GM19463 (cell line): ENCODE results near the gene PALM3.
"Not testable (repeated sequence)": the region's sequence is repeated elsewhere in the genome, so short reads cannot be mapped to it uniquely, and the experiment has no call there.

ENCODE experiments used
- ATAC-seq: cut with Tn5 transposase; IDR thresholded peaks from one replicate; pipeline ENCODE4 v1.9.1; 2021; ENCODE audit warnings: mild to moderate bottlenecking, moderate library complexity; ENCODE audit not compliant: unreplicated experiment

The PALM3 gene

DNA sequence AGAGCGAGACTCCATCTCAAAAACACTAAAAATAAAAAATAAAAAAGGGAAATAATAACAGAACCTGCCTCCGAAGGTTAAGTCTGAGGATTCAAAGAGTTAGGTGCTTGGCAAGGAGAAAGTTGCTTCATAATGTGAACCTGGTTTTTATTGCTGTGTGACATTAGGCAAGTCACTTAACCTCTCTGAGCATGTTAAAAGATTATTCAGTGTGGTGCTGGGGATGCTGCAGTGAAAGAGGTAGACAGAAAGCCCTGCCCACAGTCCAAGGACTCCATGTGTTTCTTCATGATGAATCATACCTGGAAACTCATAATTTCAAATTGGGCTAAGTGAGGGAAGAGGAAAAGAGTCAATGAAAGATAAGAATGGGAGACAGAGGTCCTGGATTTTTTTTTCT lies 27.9 kb downstream of the PALM3 start:
- no peak for ATAC-seq

DNA sequence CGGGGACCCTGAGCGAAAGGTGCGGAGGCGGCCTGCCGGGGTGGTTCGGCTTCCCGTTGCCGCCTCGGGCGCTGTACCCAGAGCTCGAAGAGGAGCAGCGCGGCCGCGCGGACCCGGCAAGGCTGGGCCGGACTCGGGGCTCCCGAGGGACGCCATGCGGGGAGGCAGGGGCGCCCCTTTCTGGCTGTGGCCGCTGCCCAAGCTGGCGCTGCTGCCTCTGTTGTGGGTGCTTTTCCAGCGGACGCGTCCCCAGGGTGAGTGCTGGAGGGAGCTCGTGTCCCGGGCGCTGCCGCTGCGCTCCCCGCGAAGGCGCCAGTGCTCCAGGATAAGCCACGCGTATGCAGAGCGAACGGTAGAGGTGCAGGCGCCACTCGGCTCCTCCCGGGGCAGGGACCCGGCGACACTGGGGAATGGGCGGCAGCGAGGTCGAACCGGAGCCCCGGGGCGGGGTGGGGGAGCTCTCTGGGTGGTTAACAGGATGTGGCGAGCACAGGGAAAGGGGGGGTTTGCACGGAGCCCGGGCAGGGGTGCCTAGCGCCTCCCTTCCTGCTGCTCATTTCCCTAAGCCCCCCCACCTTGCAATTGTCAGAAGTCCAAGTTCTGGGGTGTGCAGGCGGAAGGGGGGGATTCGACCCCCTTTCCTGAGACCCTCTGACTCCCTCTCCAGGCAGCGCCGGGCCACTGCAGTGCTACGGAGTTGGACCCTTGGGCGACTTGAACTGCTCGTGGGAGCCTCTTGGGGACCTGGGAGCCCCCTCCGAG lies 30.0 kb downstream of the PALM3 start, which contains the start of gene IL27RA:
TSS of gene IL27RA (plus strand) at position 44 of the 762 bp plus-strand sequence. CDS start at position 155, 111 bp downstream.
- ATAC-seq: peak; percentile 65

DNA sequence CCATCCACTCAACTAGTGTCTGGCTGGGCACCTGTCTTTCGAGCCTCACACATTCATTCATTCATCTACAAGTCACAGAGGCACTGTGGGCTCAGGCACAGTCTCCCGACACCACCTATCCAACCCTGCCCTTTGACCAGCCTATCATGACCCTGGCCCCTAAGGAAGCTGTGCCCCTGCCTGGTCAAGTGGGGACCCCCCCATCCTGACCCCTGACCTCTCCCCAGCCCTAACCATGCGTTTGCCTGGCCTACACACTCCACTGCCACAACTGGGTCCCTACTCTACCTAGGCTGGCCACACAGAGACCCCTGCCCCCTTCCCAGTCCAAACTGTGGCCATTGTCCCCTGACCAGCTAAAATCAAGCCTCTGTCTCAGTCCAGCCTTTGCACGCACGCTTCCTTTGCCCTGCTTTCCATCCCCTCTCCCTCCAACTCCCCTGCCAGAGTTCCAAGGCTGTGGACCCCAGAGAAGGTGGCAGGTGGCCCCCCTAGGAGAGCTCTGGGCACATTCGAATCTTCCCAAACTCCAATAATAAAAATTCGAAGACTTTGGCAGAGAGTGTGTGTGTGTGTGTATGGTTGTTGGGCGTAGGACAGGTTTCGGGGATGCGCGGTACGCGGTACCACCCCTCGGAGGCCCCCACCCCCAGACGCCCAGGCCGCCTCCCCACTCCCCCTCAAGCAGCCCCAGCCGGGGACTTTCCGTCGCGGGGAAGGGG lies 30.7 kb downstream of the PALM3 start:
- no peak for ATAC-seq

DNA sequence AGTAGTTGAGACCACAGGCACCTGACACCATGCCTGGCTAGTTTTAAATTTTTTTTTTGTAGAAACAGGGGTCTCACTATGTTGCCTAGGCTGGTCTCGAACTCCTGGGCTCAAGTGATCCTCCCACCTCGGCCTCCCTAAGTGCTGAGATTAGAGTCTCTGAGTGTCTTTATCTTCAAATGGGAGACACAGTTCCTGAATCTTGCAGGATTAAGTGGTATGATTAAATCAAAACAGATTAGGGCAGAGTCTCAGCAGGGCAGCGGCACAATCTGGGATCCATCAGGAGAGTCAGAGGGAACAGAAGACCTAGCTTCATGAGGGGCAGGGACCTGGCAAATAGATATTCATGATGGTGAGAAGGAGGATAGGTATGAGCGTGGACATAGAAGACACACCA lies 33.0 kb downstream of the PALM3 start:
- ATAC-seq: no peak

DNA sequence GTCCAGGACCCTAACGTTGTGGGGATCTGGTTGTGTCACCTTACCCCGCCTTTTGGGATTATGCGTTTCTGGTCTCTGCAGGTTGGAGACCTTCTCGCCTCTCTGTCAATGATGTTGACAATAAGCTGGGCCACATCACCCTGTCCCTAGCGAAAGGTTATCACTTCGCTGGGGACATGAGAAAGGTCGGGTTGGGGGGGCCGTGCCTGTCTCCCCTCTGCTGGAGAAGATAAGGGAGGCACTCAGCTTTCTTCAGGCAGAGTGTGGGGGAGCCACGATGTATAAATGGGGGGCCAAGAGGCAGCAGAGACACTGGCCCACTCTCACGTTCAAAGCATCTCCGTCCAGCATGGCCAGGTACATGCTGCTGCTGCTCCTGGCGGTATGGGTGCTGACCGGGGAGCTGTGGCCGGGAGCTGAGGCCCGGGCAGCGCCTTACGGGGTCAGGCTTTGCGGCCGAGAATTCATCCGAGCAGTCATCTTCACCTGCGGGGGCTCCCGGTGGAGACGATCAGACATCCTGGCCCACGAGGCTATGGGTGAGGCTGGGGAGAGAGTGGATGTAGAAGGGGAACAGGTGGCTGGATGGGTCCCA lies 33.9 kb downstream of the PALM3 start, which contains the start of gene RLN3:
TSS of gene RLN3 (plus strand) at position 293 of the 595 bp plus-strand sequence. CDS start at position 350, 57 bp downstream.
- ATAC-seq: no peak

DNA sequence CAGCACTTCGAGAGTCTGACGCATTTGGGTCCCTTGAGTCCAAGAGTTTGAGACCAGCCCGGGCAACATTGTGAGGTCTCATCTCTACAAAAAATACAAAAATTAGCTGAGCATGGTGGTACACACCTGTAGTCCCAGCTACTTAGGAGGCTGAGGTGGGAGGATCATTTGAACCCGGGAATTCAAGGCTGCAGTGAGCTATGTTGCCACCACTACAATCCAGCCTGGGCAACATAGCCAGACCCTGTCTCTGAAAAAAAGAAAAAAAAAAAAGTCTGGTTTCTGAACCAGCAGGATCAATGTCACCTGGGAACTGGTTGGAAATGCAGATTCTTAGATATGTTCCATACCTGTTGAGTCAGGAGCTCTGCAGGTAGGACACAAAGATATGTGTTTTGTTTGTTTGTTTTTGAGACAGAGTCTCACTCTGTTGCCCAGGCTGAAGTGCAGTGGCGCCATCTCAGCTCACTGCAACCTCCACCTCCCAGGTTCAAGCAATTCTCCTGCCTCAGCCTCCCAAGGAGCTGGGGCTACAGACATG lies 35.2 kb downstream of the PALM3 start:
- ATAC-seq: not testable (repeated sequence)

DNA sequence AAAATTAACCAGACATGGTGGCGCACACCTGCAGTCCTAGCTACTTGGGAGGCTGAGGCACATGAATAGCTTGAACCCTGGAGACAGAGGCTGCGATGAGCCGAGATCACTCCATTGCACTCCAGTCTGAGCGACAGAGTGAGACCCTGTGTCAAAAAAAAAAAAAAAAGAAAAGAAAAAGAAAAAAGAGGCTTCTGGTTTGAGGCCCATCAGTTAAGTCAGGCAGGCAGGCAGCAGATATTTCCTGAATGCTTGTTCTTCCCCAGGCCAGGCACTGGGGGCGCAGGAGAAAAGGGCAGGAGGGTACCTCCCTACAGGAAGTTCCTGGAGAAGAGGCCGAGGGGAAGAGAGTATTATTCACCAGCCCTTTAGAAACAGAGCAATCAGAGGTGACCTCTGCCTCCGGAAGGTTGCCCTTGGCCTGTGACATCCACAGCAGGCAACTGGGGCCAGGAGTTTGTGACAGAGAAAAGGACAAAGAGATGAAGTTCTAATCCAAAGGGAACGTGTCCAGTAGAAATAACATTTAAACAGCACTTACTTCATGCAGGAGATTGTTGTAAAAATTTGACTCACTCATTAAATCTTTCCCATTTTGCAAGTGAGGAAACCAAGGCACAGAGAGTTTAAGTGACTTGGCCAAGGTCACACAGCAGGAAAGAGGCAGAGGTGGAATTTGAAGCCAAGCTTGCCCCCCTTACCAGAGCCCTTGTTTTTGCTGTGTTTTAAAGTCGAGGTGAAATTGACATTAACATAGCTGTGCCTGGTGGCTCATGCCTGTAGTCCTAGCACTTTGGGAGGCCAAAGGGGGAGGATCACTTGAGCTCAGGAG lies 38.3 kb downstream of the PALM3 start:
- no peak for ATAC-seq

DNA sequence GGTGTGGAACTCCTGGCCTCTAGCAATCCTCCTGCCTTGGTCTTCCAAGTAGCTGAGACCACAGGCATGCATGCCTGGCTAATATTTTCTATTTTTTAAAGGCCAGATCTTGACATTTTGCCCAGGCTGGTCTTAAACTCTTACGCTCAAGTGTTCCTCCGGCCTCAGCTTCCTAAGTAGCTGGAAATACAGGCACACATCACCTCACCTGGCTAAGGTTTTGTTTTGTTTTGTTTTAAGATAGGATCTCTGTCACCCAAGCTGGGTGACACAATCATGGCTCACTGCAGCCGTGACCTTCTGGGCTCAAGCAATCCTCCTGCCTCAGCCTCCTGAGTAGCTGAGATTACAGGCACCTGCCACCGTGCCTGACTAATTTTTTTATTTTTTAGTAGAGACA lies 39.4 kb downstream of the PALM3 start:
- ATAC-seq: no peak

DNA sequence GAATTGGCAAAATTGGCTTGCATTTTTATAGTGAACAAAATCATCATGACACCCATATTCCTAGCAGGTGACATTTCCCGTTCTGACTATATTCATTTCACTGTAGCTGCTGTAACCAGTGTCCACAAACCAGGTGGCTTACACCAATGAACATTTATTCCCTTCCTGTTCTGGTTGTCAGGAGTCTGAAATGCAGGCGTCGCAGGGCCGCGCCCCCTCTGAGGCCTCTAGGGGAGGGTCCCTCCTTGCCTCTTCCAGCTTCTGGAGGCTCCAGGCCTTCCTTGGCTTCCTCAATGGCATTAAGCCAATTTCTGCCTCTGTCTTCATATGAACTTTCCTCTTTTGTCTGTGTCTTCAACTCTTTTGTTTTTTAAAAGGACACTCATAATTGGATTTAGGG lies 40.4 kb downstream of the PALM3 start:
- no peak for ATAC-seq

DNA sequence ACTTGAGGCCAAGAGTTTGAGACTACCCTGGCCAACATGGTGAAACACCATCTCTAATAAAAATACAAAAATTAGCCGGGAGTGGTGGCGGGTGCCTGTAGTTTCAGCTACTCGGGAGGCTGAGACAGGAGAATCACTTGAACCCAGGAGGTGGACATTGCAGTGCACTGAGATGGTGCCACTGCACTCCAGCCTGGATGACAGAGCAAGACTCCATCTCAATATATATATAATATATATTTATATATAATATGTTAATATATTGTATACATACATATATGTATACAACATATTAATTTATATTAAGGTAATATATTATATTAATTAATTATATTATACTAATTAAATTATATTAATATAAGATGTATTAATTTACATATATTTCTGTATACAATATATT lies 42.1 kb downstream of the PALM3 start:
- ATAC-seq: not testable (repeated sequence)

DNA sequence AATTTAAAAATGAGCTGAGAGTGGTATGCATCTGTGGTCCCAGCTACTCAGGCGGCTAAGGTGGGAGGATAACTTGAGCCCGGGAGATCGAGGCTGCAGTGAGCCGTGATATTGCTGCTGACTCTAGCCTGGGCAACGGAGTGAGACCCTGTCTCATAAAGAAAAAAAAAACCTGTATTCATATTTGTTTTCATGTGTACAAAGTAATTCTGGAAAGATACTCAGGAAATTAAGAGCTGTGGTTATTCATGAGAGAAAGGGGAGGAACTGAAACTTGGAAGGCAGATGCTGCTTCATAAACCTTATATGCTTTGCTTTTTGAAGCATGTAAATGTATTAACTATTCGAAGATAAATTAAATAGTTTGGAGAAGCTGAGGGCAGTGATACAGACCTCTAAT lies 42.8 kb downstream of the PALM3 start:
- no peak for ATAC-seq

DNA sequence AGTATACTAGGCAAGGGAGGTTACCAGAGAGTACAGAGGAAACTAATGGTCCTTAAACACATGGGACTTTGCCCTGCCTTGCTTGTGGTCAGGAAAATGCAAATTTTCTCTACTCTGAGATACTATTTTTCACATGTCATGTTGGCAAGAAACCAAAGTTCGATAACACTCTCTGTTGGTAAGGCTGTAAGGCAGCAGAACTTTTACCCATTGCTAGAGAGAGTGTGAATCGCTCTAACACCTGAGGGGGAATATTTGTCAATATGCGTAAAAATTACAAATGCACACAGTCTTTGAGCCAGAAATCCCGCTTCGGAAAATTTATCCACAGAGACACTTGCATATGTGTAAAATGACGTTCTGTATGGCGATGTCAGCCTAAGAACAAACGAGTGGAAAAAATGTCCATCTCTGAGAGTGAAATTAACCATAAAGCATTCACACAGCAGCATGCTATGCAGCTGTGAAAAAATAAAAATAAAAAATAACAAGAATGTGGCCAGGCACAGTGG lies 46.3 kb downstream of the PALM3 start:
- ATAC-seq: peak; percentile 74

DNA sequence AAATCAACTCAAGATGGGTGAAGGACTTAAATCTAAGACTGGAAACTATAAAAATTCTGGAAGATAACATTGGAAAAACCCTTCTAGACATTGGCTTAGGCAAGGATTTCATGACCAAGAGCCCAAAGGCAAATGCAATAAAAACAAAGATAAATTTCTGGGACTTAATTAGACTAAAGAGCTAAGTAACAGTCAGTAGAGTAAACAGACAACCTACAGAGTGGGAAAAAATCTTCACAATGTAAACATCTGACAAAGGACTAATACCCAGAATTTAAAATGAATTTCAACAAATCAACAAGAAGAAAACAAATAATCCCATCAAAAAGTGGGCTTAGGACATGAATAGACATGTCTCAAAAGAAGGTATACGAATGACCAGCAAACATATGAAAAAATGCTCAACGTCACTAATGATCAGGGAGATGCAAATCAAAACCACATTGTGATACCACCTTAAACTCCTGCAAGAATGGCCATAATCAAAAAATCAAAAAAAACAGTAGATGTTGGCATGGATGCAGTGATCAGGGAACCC lies 49.4 kb downstream of the PALM3 start:
- ATAC-seq: no peak

DNA sequence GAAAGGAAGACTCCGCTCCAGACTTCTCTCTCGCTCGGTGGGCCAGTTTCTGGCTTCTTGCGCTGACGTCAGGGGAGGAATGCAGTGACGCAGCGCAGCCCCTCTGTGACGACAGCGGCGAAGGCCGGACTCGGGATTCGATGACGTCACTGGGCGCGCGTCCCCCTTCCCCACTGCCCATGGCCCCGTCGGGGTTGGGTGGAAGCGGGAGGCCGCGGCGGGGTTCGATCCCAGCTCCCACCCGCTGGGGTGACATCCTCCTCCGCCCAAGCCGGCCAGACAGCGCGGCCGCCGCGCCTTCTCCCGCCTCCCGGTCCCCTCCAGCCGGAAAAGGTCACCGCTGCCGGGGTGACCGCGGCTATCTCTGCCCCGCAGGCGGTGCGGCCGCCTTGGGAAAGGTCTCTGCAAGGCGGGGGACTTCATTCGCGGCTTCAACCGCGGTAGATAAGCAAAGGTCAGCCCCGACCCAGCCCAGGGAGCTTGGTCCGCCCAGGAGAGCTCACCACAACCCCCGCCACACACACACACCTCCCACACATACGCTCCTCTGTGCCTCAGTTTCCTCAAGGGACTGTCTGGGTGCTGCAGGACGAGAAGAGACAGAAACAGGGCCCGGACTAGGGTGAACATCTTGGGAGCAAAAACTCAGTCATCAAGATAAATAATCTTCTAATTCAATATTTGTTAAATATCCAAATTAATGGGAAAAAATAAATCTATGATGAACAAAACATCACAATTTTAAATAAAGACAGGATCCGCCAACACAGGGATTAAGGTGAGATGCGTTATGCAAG lies 54.9 kb downstream of the PALM3 start:
- peak; percentile 15 for ATAC-seq

DNA sequence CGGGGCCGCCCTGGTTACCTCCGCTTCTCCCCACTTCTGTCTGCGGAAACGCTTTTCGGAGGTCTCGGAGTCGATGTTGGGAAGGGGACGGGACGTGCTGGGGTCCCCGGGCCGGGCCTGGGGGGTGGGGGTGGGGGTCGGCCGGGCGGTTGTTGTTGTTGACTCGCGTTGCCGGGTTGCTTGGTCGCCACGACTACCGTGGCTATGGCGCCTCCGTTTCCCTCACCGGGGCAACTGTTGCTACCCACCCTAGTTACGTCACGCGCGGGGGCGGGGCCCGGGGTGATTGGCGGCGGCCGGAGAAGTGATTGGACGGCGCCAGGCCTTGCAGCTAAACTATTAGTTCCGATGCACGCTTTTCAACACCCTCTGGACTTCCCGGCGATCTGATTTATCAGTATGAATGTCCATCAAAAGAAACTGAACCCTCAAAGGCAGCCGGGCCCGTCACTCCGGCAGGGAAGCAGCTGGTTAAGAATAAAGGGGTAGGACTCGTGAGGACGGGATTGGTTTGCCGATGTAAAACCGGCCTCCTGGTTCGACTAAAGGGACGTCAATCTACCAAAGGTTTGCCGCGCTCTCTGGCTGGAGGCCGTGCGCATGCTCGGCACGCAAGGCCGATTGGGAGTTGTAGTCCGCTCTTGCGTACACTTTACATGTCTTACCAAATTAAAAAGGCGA lies 55.7 kb downstream of the PALM3 start, which contains the start of gene RFX1:
TSS of gene RFX1 (minus strand) at position 236 of the 681 bp plus-strand sequence. CDS start 12,477 bp downstream, outside the sequence.
- peak; percentile 69 for ATAC-seq

DNA sequence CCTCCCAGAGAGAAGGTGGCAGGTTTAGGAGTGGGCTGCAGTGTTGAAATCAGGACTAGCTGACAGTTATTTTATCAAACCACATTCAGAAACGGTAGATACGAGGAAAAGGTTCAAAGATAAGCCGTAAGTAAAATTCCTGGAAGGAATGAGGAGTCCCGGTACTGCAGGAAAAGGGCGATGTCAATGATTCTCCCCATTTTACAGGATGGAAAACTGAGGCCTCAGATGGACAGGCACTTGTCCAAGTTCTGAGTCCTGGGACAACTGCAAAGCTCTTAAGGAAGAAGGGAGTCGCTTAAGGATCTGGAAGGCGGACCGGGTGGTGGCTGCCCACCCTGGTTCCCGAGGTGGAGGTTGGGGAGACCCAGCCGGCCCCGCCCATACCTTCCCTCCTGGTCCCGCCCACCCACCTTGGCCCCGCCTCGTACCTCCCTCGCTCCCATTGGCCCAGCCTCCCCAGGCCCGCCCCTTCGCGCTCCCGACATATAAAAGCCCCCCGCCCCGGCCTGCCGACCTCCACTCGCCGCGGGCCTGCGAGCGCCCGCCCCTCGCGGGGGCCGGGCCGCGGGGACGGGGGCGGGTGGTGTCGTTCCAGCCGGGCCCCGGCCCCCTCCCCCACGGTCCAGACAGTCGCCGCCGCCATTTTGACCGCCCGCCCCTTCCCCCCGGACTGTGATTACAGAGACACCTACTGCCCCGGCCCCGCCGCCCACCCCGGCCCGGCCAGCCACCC lies 56.4 kb downstream of the PALM3 start:
- ATAC-seq: peak; percentile 38

DNA sequence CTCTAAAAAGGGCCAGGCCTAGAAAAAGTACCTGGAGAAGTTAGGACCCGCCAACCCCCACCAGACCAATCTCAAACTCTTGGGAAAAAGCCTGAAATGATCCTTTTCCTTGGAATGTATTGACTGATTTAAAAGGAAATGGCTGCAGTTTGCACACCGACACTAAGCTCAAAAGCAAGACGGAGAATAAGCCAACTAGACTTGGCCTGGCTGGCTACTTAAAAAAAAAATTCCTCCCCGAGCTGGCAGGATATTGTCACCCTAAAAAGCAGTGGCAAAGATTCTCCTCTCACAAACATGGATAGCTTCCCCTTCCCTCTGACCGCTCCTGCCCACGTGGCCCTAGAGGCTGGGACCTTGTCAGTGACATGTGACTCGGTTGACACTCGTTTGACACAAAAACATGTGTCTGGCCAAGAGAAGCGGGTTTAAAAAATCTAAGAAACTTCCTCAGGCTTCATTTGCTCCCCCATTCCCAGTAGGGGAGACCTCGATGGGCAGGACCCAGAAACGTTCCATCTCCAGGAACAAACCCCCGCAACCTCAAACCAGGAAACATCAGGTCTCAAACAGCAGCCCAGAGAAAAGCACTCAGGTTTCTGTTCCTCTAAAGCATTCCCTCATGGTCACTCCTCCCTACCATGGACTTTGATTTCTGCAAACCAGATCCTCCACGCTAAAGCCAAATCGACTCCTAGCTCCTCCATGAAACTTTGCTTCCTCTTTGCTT lies 57.1 kb downstream of the PALM3 start:
- ATAC-seq: no peak
